Measurements from ENCODE around the gene RFTN1. TPM values are rescaled to one million over a fixed set of nuclear protein-coding genes. Genes with fewer than 3 reads are reported as not detected.

RFTN1 gene
- total and polyA plus RNA-seq, 2 experiments from 2014 or later = 3.3 to 7.2 TPM

DNA sequence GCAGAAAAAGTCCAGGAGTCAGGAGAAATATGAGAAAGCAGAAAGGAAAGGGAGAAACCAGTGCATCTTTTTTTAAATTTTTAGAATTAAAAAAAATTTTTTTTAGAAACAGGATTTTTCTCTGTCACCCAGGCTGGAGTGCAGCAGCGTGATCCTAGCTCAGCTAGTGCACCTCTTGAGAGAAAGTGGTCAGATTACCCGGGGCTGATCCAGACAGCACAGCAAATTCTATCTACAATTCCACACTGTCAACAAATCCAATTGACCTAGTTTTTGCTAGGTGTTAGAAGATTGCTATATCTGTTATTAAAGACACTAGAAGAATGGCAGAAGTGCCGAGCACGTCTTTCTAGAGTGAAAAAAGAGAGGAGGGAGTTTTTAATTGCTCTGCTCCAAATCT lies 117.3 kb downstream of the RFTN1 start:
- DNase-seq (ENCODE audit: low spot score) = no peak

More for the DNA sequence above, 117.3 kb downstream of the RFTN1 start:
- no peaks in the 10 kb centered on the region; the same call in 1 of the 2 replicates for H3K9me2 ChIP-seq (ENCODE audit: insufficient read depth)
- no peak overlapping the region for H3K27ac ChIP-seq (ENCODE audit: low read depth)
- no peak overlapping the region for H2AFZ ChIP-seq
- no peak overlapping the region for H3K4me2 ChIP-seq
- peaks cover 7% of the 10 kb centered on the region for H3K4me1 ChIP-seq (ENCODE audit: insufficient read depth)
- no peak overlapping the region for H3K27ac Mint-ChIP-seq
- no peaks in the 10 kb centered on the region for H3F3A ChIP-seq (replicated peaks; ENCODE audit: low read depth)
- no peaks in the 10 kb centered on the region for H3K79me2 ChIP-seq (replicated peaks; ENCODE audit: insufficient read depth)
- no peak for ATAC-seq
- no peaks in the 10 kb centered on the region for H3K9me3 Mint-ChIP-seq
- H3K36me3 Mint-ChIP-seq (ENCODE audit: low read depth) = no peaks in the 10 kb centered on the region
- no peaks in the 10 kb centered on the region for H3K36me3 ChIP-seq (ENCODE audit: insufficient read depth)
- H3K4me3 ChIP-seq = no peak overlapping the region
- no peak for TF ChIP-seq EZH2 (IDR thresholded peaks at IDR 0.05; ENCODE audit: low read depth, unreplicated experiment)
- TF ChIP-seq, protein P1, sequence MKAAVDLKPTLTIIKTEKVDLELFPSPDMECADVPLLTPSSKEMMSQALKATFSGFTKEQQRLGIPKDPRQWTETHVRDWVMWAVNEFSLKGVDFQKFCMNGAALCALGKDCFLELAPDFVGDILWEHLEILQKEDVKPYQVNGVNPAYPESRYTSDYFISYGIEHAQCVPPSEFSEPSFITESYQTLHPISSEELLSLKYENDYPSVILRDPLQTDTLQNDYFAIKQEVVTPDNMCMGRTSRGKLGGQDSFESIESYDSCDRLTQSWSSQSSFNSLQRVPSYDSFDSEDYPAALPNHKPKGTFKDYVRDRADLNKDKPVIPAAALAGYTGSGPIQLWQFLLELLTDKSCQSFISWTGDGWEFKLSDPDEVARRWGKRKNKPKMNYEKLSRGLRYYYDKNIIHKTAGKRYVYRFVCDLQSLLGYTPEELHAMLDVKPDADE (IDR thresholded peaks at IDR 0.05) = no peak
- no peak for TF ChIP-seq EZH2phosphoT487 (IDR thresholded peaks at IDR 0.05; ENCODE audit: unreplicated experiment)
- no peak for TF ChIP-seq ZNF462 (CRISPR knock-in tag; IDR thresholded peaks at IDR 0.05)
- TF ChIP-seq CREB1 (CRISPR knock-in tag; IDR thresholded peaks at IDR 0.05; ENCODE audit: low read depth) = no peak
- no peak for TF ChIP-seq NANOG (IDR thresholded peaks at IDR 0.05; ENCODE audit: borderline replicate concordance)
- TF ChIP-seq ZNF114 (CRISPR knock-in tag; IDR thresholded peaks at IDR 0.05) = no peak
- TF ChIP-seq REST (IDR thresholded peaks at IDR 0.05; ENCODE audit: unreplicated experiment) = no peak
- TF ChIP-seq POLR2AphosphoS5 (IDR thresholded peaks at IDR 0.05; ENCODE audit: low read depth) = no peak
- H3K4me1 Mint-ChIP-seq = peaks cover 13% of the 10 kb centered on the region
- H3K4me3 Mint-ChIP-seq = no peak overlapping the region
- H3K27me3 Mint-ChIP-seq (ENCODE audit: insufficient read depth, low read depth, poor library complexity) = no peaks in the 10 kb centered on the region
- H3K27me3 ChIP-seq (ENCODE audit: insufficient read depth) = no peaks in the 10 kb centered on the region
- no peaks in the 10 kb centered on the region for H4K20me1 ChIP-seq (replicated peaks; ENCODE audit: insufficient read depth)

All from GM23338 (cell line).